OCI-LY7 (cell line): ENCODE data around the gene CCDC148.

Experiments used
- EZH2phosphoT487 ChIP-seq: fragments of 200-600 bp; sonication (generic); IDR thresholded peaks from 2 replicates; pipeline ENCODE4 v1.6.1; 2018; ENCODE audit warnings: low read depth, borderline replicate concordance, mild to moderate bottlenecking, mixed run types, antibody characterized with exemption, low read length, moderate library complexity, mixed read lengths
- TF ChIP-seq, protein P1 (sequence below): fragments of 200-600 bp; sonication (generic); conservative IDR thresholded peaks from 2 replicates; pipeline ENCODE4 v1.5.1; 2014; ENCODE audit warnings: mild to moderate bottlenecking, antibody characterized with exemption, low read length, moderate library complexity, mixed read lengths

DNA sequence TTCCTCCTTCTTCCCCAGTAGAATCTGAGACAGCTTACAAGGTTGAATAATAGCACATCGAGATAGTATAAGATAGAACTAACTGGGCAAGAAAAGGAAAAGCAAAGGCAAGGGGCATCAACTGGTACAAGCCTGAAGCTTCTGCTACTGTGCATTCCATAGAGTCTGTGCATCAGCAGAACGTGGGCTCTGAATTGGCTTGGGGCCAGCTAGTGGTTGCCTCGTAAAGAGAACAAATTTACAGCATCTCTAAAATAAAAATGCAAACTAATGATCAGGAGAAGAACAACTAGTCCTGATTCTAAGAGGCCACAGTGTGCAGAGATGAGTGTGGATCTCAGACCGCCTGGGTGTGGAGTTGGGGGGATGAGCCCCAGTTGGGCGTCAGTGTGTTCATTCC lies 318.3 kb downstream of the CCDC148 start:
- TF ChIP-seq, protein P1, sequence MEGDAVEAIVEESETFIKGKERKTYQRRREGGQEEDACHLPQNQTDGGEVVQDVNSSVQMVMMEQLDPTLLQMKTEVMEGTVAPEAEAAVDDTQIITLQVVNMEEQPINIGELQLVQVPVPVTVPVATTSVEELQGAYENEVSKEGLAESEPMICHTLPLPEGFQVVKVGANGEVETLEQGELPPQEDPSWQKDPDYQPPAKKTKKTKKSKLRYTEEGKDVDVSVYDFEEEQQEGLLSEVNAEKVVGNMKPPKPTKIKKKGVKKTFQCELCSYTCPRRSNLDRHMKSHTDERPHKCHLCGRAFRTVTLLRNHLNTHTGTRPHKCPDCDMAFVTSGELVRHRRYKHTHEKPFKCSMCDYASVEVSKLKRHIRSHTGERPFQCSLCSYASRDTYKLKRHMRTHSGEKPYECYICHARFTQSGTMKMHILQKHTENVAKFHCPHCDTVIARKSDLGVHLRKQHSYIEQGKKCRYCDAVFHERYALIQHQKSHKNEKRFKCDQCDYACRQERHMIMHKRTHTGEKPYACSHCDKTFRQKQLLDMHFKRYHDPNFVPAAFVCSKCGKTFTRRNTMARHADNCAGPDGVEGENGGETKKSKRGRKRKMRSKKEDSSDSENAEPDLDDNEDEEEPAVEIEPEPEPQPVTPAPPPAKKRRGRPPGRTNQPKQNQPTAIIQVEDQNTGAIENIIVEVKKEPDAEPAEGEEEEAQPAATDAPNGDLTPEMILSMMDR: no peak
- no peak for TF ChIP-seq EZH2phosphoT487
